Loucy (cell line): ENCODE results near the gene NAALADL2.

Experiments
- H2AFZ ChIP-seq: fragments of 200-600 bp; sonication (generic); 2 replicates; pipeline ENCODE4 v1.6.0; 2016; ENCODE audit warnings: antibody characterized with exemption, mild to moderate bottlenecking, low read length, moderate library complexity
- H3F3A ChIP-seq: fragments of 200-600 bp; 2 replicates; pipeline ENCODE4 v1.6.0; 2016; ENCODE audit warnings: antibody characterized with exemption, low read depth, mild to moderate bottlenecking
- H3K27me3 ChIP-seq: fragments of 200-600 bp; sonication (generic); 2 replicates; pipeline ENCODE4 v1.6.1; 2014; ENCODE audit warnings: low read length, mild to moderate bottlenecking; ENCODE audit not compliant: insufficient read depth, poor library complexity, severe bottlenecking
- H3K36me3 ChIP-seq: fragments of 200-600 bp; sonication (generic); 2 replicates; pipeline ENCODE4 v1.6.1; 2016; ENCODE audit warnings: low read length; ENCODE audit not compliant: insufficient read depth
- H3K4me1 ChIP-seq: fragments of 200-600 bp; sonication (generic); 2 replicates; pipeline ENCODE4 v1.5.1; 2014; ENCODE audit warnings: low read length, mild to moderate bottlenecking; ENCODE audit not compliant: insufficient read depth, poor library complexity, severe bottlenecking
- H3K4me2 ChIP-seq: fragments of 200-600 bp; sonication (generic); 2 replicates; pipeline ENCODE4 v1.6.0; 2014; ENCODE audit warnings: antibody characterized with exemption, low read length, low read depth, mild to moderate bottlenecking; ENCODE audit not compliant: poor library complexity, severe bottlenecking
- H3K4me3 ChIP-seq: fragments of 200-600 bp; sonication (generic); 2 replicates; pipeline ENCODE4 v1.5.1; 2014; ENCODE audit warnings: low read length, mild to moderate bottlenecking, mixed read lengths; ENCODE audit not compliant: poor library complexity, severe bottlenecking
- H3K79me2 ChIP-seq: fragments of 200-600 bp; sonication (generic); 2 replicates; pipeline ENCODE4 v1.6.1; 2014; ENCODE audit warnings: low read length; ENCODE audit not compliant: insufficient read depth
- H3K9ac ChIP-seq: fragments of 200-600 bp; sonication (generic); 2 replicates; pipeline ENCODE4 v1.6.0; 2014; ENCODE audit warnings: mild to moderate bottlenecking, low read depth, low read length, moderate library complexity; ENCODE audit not compliant: poor library complexity, severe bottlenecking
- H3K9me2 ChIP-seq: fragments of 200-600 bp; sonication (generic); replicated peaks from 2 replicates; pipeline ENCODE4 v1.6.1; 2016; ENCODE audit warnings: low read depth, low read length, mixed read lengths
- H3K9me3 ChIP-seq: fragments of 200-600 bp; sonication (generic); 2 replicates; pipeline ENCODE4 v1.6.1; 2014; ENCODE audit warnings: mild to moderate bottlenecking, antibody characterized with exemption, low read length, low read depth; ENCODE audit not compliant: insufficient read depth
- H4K20me1 ChIP-seq: fragments of 200-600 bp; sonication (generic); 2 replicates; pipeline ENCODE4 v1.6.0; 2014; ENCODE audit warnings: antibody characterized with exemption, low read length, mild to moderate bottlenecking; ENCODE audit not compliant: insufficient read depth, poor library complexity, severe bottlenecking
- EZH2phosphoT487 ChIP-seq: fragments of 200-600 bp; IDR thresholded peaks from 2 replicates; pipeline ENCODE4 v1.6.1; 2018; ENCODE audit warnings: antibody characterized with exemption, mild to moderate bottlenecking, moderate library complexity, borderline replicate concordance
- TF ChIP-seq, protein P1 (sequence below): fragments of 200-600 bp; sonication (generic); conservative IDR thresholded peaks from 2 replicates; pipeline ENCODE4 v1.5.1; 2014; ENCODE audit warnings: mild to moderate bottlenecking, antibody characterized with exemption, low read length

Gene NAALADL2

DNA sequence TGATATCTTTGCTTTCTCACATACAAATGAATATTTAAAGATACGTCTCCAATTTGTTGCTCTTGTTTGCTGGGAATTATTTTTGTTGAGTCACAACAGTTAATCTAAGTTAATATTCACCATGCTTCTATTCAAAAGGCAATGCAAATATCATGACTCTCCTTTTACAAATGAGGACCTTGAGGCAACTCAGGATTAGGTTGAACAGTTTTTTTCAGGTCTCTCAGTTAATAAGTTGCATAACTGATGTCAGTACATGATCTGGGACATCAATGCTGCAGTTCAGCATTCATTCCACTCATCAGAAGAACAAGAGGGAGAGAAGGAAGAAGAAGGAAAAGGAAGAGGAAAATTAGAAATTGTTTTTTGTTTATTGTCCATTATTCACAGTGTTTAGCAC is 781 bp upstream of the NAALADL2 start:
- Histone ChIP-seq H4K20me1 (peaks cover 2% of the 10 kb centered on the region), H2AFZ (no peak overlapping the region), H3K27me3 (no peaks in the 10 kb centered on the region), H3K36me3 (no peaks in the 10 kb centered on the region), H3K9ac (no peak overlapping the region), H3K9me2 (no peaks in the 10 kb centered on the region), H3K4me3 (no peak overlapping the region), H3F3A (no peaks in the 10 kb centered on the region), H3K9me3 (no peaks in the 10 kb centered on the region), H3K4me2 (no peak overlapping the region), H3K79me2 (no peaks in the 10 kb centered on the region), H3K4me1 (no peaks in the 10 kb centered on the region)
- TF ChIP-seq, protein P1, sequence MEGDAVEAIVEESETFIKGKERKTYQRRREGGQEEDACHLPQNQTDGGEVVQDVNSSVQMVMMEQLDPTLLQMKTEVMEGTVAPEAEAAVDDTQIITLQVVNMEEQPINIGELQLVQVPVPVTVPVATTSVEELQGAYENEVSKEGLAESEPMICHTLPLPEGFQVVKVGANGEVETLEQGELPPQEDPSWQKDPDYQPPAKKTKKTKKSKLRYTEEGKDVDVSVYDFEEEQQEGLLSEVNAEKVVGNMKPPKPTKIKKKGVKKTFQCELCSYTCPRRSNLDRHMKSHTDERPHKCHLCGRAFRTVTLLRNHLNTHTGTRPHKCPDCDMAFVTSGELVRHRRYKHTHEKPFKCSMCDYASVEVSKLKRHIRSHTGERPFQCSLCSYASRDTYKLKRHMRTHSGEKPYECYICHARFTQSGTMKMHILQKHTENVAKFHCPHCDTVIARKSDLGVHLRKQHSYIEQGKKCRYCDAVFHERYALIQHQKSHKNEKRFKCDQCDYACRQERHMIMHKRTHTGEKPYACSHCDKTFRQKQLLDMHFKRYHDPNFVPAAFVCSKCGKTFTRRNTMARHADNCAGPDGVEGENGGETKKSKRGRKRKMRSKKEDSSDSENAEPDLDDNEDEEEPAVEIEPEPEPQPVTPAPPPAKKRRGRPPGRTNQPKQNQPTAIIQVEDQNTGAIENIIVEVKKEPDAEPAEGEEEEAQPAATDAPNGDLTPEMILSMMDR = no peak
- no peak for TF ChIP-seq EZH2phosphoT487

DNA sequence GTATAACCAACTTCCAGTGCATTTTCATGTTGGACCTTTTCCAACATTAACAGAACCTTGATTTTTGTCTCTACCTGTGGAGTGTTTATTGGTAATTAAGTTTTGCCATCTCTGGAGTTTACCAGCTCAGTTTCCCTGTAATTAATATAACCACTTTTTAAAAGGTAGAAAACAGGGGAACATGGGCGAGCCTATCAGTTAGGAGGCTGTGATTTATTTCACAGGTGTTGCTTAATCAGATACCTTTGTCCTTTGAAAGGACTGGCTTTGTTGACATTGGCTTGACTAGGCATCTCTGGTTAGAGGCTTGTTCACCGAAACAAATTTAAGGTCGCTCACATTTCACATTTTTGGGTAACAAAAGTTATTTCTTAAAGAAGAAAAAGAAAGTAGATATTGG is 622 bp downstream of the NAALADL2 start:
- no peaks in the 10 kb centered on the region for H3F3A ChIP-seq
- no peak overlapping the region for H3K4me3 ChIP-seq
- H3K27me3 ChIP-seq = no peaks in the 10 kb centered on the region
- TF ChIP-seq EZH2phosphoT487 = no peak
- TF ChIP-seq, protein P1 = no peak
- H3K9ac ChIP-seq = no peak overlapping the region
- H3K4me1 ChIP-seq = no peaks in the 10 kb centered on the region
- no peak overlapping the region for H2AFZ ChIP-seq
- H3K79me2 ChIP-seq = no peaks in the 10 kb centered on the region
- H3K9me2 ChIP-seq = no peaks in the 10 kb centered on the region
- no peak overlapping the region for H3K4me2 ChIP-seq
- H3K36me3 ChIP-seq = no peaks in the 10 kb centered on the region
- peaks cover 2% of the 10 kb centered on the region for H4K20me1 ChIP-seq
- H3K9me3 ChIP-seq = no peaks in the 10 kb centered on the region

DNA sequence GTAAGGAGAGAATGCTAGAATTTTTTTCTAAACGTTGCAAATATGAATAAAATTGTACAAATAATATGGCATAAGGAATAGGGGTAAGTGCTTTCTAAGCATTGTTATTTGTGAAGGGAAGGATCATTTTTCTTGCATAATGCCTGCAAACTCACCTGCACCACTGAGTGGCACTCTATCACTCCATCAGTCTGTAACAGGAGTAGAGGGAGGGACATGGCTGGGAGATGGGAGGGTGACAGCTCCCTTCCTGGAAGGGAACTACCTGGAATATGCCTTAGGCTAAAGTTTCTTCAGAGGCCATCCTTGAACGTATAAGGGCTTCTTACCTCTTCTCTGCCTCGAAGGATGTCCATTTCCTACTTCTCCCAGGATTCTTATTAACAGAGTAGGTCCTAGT is 3.0 kb downstream of the NAALADL2 start:
- Histone ChIP-seq H3K4me3 (no peak overlapping the region), H2AFZ (no peak overlapping the region), H3F3A (no peaks in the 10 kb centered on the region), H3K36me3 (no peaks in the 10 kb centered on the region), H3K4me2 (no peak overlapping the region), H3K4me1 (no peaks in the 10 kb centered on the region), H3K9me2 (no peaks in the 10 kb centered on the region), H3K9me3 (no peaks in the 10 kb centered on the region), H3K79me2 (no peaks in the 10 kb centered on the region), H3K9ac (no peak overlapping the region), H4K20me1 (peaks cover 2% of the 10 kb centered on the region), H3K27me3 (no peaks in the 10 kb centered on the region)
- no peak for TF ChIP-seq EZH2phosphoT487

DNA sequence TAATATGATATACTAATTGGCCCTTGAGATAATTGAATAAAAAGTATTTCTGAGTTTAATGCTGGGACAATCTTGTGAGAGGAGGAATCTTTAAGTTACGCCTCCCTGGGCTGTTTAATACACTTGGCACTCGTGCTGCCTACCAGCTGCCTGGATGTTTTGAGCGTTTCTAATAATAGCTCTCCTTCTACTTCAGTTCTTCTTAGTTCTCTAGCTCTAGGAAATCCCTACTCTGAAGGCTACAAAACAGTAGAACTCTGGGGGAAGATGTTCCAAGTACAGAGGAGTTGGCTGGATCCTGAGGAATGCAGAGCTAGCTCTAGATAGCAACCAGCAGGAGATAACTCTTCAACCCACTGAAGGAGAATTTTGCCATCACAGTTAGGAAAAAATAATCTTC is 3.5 kb downstream of the NAALADL2 start:
- no peaks in the 10 kb centered on the region for H3F3A ChIP-seq
- no peaks in the 10 kb centered on the region for H3K9me3 ChIP-seq
- H3K79me2 ChIP-seq = no peaks in the 10 kb centered on the region
- H3K27me3 ChIP-seq = no peaks in the 10 kb centered on the region
- H3K9ac ChIP-seq = no peak overlapping the region
- peaks cover 2% of the 10 kb centered on the region for H4K20me1 ChIP-seq
- H3K4me1 ChIP-seq = no peaks in the 10 kb centered on the region
- H2AFZ ChIP-seq = no peak overlapping the region
- TF ChIP-seq, protein P1 = no peak
- H3K36me3 ChIP-seq = no peaks in the 10 kb centered on the region
- H3K9me2 ChIP-seq = no peaks in the 10 kb centered on the region
- H3K4me2 ChIP-seq = no peak overlapping the region
- no peak overlapping the region for H3K4me3 ChIP-seq
